Heart right ventricle (tissue), 16 donors: ENCODE data around the gene ITGA6. TPM values are rescaled to one million over a fixed set of nuclear protein-coding genes. Genes with fewer than 3 reads are reported as not detected.

Experiments used
- ATAC-seq, 8 donors: fragments of 200-7000 bp; cut with Tn5 transposase; one replicate each; pipeline ENCODE4 v1.9.1; 2020; ENCODE audit warnings: mild to moderate bottlenecking in 8 of 8, moderate library complexity in 8 of 8, moderate number of reproducible peaks in 1 of 8
- DNase-seq, 2 donors: peaks; one replicate each; pipeline ENCODE4 v3.0.0-alpha.2; 2020
- H3K27ac ChIP-seq, 10 donors: fragments of 200-600 bp; sonication (generic) in 2 of 10; one replicate each; pipeline versions ENCODE4 v1.5.0 to v1.8.0; 2020 to 2022; ENCODE audit warnings: mild to moderate bottlenecking in 3 of 10
- H3K27me3 ChIP-seq, 7 donors: fragments of 200-600 bp; one replicate each; pipeline ENCODE4 v1.8.0; 2021 to 2022; ENCODE audit warnings: mild to moderate bottlenecking in 2 of 7
- H3K36me3 ChIP-seq, 9 donors: fragments of 200-600 bp; sonication (generic) in 1 of 9; one replicate each; pipeline versions ENCODE4 v1.5.0 to v1.8.0; 2020 to 2022; ENCODE audit warnings: mild to moderate bottlenecking in 2 of 9
- H3K4me1 ChIP-seq, 9 donors: fragments of 200-600 bp; sonication (generic) in 1 of 9; one replicate each; pipeline versions ENCODE4 v1.5.0 to v1.8.0; 2020 to 2022; ENCODE audit warnings: mild to moderate bottlenecking in 4 of 9
- H3K4me3 ChIP-seq, 10 donors: fragments of 200-600 bp; sonication (generic) in 2 of 10; one replicate each; pipeline versions ENCODE4 v1.5.0 to v1.8.0; 2020 to 2022; ENCODE audit warnings: mild to moderate bottlenecking in 7 of 10, moderate library complexity in 2 of 10
- H3K9me3 ChIP-seq, 11 donors: fragments of 200-600 bp in 10 of 11; sonication (generic) in 2 of 11; one replicate each; pipeline versions ENCODE4 v1.5.0 to v1.8.0; 2013 to 2022; ENCODE audit warnings: mild to moderate bottlenecking in 2 of 11, control low read depth in 1 of 11, moderate library complexity in 1 of 11
- WGBS, 2 donors: extraction: QIAGEN DNeasy Blood & Tissue Kit; methylation state at CpG; one replicate each; pipeline ENCODE4 v1.1.7; 2013; ENCODE audit warnings: inconsistent platforms in 1 of 2; 5-methylcytosine and 5-hydroxymethylcytosine counted together
- intact Hi-C, 10 donors: fragments of 100-400 bp; cut with DNase I; formaldehyde crosslinking; loops; one replicate each; pipeline versions ENCODE4 v1.11.1 to v1.14.2; 2022
- polyA plus RNA-seq, 2 donors: library from polyadenylated mRNA; stranded (reverse); fragments of 200-250 nt; gene quantifications; one replicate each; pipeline ENCODE4 v1.2.3, GENCODE V29; 2013
- total RNA-seq, 10 donors: library from RNA; stranded (reverse); fragmentation: NEBNext Ultra II Directional in 3 of 10; extraction: Animal tissue kit (Norgen Biotek cat#: 25700) in 3 of 10; gene quantifications; one replicate each; pipeline versions ENCODE4 v1.2.1 to v1.2.4, GENCODE V29; 2021 to 2023
- TF ChIP-seq, protein P1 (sequence below), 9 donors: fragments of 200-600 bp; sonication (generic) in 2 of 9; IDR thresholded peaks; one replicate each; pipeline versions ENCODE4 v1.5.0 to v1.8.0; 2021 to 2022; ENCODE audit warnings: antibody characterized with exemption in 9 of 9, mild to moderate bottlenecking in 5 of 9, moderate library complexity in 1 of 9
- donor health status: Arrhythmogenic right ventricular cardiomyopathy.
- donor health status: ischemic (EF 13 %, LVEDD 7.1; RV severe dilation, severe dysfunction).
- donor health status: healthy with polysubstance abuse.
- donor health status: DM: no; HTN: yes; CAD: no.
- donor health status: DM: no; HTN: no; CAD: no.
- donor health status: ischemic (EF 25% LVEDD 6.9; RV normal size, moderate dysfunction).
- donor health status: ischemic (EF 25% LVEDD 5.7; RV mildly dilated, moderate dysfunction).
- donor health status: healthy.
- donor health status: DM: yes; HTN: yes; CAD: no.
- donor health status: Ischemic cardiomyopathy.
- donor health status: ischemic (EF 35%, LVEDD 5.7; RV mildly dilated, moderate dysfunction).
- donor health status: nonischemic (EF 11% LVEDD 7.7; RV severe dilation, severe dysfunction).
- donor health status: DM: yes; HTN: yes; CAD: no.
- donor health status: PGD.
- donor health status: ischemic (EF 29% LVEDD 5.4; RV normal size, mild dysfunction).
- donor health status: nonischemic (EF 23%, LVEDD 6.1; RV moderate dilation, normal function).

Gene ITGA6
- total and polyA plus RNA-seq, 12 donors, result 22.1 to 68.3 (median 45.1) TPM

DNA sequence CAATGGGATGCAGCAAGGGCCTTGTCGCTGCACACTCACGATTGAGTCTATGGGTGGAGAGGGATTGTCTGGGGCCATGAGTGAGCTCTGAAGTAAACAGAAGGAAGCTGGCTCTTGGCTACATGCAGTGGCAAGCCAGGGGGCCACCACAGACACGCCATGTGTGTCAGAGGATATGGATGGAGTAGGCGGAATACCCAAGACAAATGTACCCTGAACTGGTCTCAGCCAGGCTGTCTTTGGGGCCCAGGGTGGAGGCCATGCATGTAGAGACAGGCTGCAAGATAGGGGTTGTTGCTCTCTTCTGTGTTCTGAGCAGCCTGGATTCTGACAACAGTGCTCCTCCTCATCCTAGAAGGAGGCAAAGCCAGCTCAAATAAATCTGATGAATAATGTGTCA, 24.0 kb upstream of the ITGA6 start:
- peak overlapping the region; percentile 52 to 73 (median 63) for H3K27ac ChIP-seq
- DNase-seq, result no peak
- peaks cover 0 to 48% (median 15%) of the 10 kb centered on the region in 9 donors for H3K4me1 ChIP-seq
- 84 to 93% methylated on average over 4 of the region's 4 CpGs for WGBS, 2 donors
- no peaks in the 10 kb centered on the region for H3K9me3 ChIP-seq
- TF ChIP-seq, protein P1, sequence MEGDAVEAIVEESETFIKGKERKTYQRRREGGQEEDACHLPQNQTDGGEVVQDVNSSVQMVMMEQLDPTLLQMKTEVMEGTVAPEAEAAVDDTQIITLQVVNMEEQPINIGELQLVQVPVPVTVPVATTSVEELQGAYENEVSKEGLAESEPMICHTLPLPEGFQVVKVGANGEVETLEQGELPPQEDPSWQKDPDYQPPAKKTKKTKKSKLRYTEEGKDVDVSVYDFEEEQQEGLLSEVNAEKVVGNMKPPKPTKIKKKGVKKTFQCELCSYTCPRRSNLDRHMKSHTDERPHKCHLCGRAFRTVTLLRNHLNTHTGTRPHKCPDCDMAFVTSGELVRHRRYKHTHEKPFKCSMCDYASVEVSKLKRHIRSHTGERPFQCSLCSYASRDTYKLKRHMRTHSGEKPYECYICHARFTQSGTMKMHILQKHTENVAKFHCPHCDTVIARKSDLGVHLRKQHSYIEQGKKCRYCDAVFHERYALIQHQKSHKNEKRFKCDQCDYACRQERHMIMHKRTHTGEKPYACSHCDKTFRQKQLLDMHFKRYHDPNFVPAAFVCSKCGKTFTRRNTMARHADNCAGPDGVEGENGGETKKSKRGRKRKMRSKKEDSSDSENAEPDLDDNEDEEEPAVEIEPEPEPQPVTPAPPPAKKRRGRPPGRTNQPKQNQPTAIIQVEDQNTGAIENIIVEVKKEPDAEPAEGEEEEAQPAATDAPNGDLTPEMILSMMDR (IDR thresholded peaks at IDR 0.05), result no peak
- no peaks in the 10 kb centered on the region for H3K36me3 ChIP-seq
- intact Hi-C loops, result loop anchor here in 2 of 10 donors (5.0 kb wide), 2 partner anchors 46 to 171 kb away; no protein-coding TSS in a partner anchor
- no peaks in the 10 kb centered on the region for H3K27me3 ChIP-seq
- H3K4me3 ChIP-seq, result no peak overlapping the region
- peak in 3 of 8 donors; percentile 9 to 14 (median 11) for ATAC-seq

DNA sequence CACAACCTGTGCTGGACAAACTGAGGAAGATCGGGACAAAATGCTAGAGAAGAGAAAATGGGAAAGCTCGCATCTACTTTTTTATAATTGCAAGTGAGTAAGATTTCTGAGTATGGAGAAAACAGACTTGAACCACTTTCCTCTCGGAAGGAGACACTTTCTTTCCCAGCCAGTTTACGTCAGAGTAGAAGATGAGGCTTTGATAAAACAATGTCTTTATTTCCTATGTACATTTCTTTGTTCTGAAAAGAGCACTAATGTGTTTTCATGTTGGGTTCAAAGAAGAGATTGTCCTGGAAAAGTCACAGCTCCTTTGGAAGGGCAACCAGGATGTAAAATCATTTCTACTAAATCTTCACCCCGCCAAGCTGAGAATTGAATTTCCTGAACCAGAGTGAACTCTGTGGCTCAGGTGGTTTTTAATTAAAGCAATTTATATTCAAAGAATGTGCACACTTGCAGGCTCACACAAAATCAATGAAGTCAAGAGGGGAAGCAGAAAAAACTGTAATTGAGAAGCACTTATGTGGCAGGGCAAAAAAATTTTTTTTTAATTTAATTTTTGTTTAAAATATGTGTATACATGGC, 23.4 kb upstream of the ITGA6 start:
- no peaks in the 10 kb centered on the region for H3K9me3 ChIP-seq
- ATAC-seq (peak in 7 of 8 donors; percentile 43 to 82 (median 65)), DNase-seq (no peak)
- TF ChIP-seq, protein P1 (IDR thresholded peaks at IDR 0.05), result no peak
- H3K36me3 ChIP-seq, result no peaks in the 10 kb centered on the region
- no peaks in the 10 kb centered on the region for H3K27me3 ChIP-seq
- peaks cover 0 to 47% (median 15%) of the 10 kb centered on the region in 9 donors for H3K4me1 ChIP-seq
- peak overlapping the region; percentile 52 to 73 (median 63) for H3K27ac ChIP-seq
- H3K4me3 ChIP-seq, result no peak overlapping the region
- WGBS, 2 donors, result 67 to 75% methylated on average over 5 of the region's 5 CpGs
- intact Hi-C loops, result loop anchor here in 2 of 10 donors (5.0 kb wide), 2 partner anchors 47 to 172 kb away; no protein-coding TSS in a partner anchor

DNA sequence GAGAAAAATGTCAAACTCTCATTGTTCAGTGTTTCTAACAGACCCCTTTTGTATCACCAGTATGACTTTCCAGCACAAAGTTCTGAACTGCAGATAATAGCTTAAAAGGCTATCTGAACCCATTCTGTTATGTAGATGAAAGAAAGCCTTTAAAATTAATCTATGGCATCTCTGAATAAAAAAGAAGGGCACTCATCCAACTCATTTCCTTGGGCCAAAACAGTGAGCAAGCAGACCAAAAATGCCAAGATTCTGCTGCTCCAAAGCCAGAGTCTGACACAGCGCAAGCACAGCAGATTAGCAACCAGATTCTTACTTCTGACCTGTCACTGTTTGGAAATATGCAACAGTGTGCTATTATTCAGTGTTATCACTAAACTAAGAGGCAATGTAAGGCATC, 22.6 kb upstream of the ITGA6 start:
- 44 to 60% methylated on average over 1 of the region's 1 CpG for WGBS, 2 donors
- intact Hi-C loops, result loop anchor here in 2 of 10 donors (5.0 kb wide), 2 partner anchors 48 to 173 kb away; no protein-coding TSS in a partner anchor
- H3K27ac ChIP-seq, result peak overlapping the region in 7 of 10 donors; percentile 37 to 64 (median 53)
- H3K36me3 ChIP-seq, result no peaks in the 10 kb centered on the region
- ATAC-seq (peak in 6 of 8 donors; percentile 14 to 53 (median 29)), DNase-seq (no peak)
- peaks cover 0 to 52% (median 15%) of the 10 kb centered on the region in 9 donors for H3K4me1 ChIP-seq
- no peaks in the 10 kb centered on the region for H3K27me3 ChIP-seq
- TF ChIP-seq, protein P1 (IDR thresholded peaks at IDR 0.05), result no peak
- H3K9me3 ChIP-seq, result no peaks in the 10 kb centered on the region
- H3K4me3 ChIP-seq, result no peak overlapping the region

DNA sequence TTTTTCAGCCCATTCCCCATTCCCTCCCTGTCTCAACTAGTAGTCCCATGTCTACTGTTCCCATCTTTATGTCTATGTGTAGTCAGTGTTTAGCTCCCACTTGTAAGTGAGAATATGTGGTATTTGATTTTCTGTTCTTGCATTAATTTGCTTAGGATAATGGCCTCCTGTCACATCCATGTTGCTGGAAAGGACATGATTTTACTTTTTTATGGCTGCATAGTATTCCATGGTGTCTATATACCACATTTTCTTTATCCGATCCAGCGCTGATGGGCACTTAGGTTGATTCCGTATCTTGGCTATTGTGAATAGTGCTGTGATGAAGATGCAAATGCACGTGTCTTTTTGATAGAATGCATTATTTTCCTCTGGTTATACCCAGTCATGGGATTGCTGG, 21.7 kb upstream of the ITGA6 start:
- H3K9me3 ChIP-seq, result no peaks in the 10 kb centered on the region
- intact Hi-C loops, result no loop called here
- no peaks in the 10 kb centered on the region for H3K27me3 ChIP-seq
- ATAC-seq (no peak), DNase-seq (no peak)
- TF ChIP-seq, protein P1 (IDR thresholded peaks at IDR 0.05), result no peak
- H3K4me3 ChIP-seq, result no peak overlapping the region
- H3K4me1 ChIP-seq, result peaks cover 0 to 54% (median 15%) of the 10 kb centered on the region in 9 donors
- WGBS, 2 donors, result 75 to 98% methylated on average over 4 of the region's 4 CpGs
- no peak overlapping the region for H3K27ac ChIP-seq
- H3K36me3 ChIP-seq, result no peaks in the 10 kb centered on the region
